PC-9 (cell line): ENCODE results near the gene PRLH.

ENCODE experiments used
- EZH2 ChIP-seq: fragments of 200-600 bp; sonication (generic); IDR thresholded peaks from 2 replicates; pipeline ENCODE4 v1.8.0; 2017; ENCODE audit warnings: antibody characterized with exemption, low read depth
- TF ChIP-seq, protein P1 (sequence below): fragments of 200-600 bp; sonication (generic); conservative IDR thresholded peaks from 2 replicates; pipeline ENCODE4 v1.6.1; 2017; ENCODE audit warnings: mixed run types, antibody characterized with exemption, mild to moderate bottlenecking, moderate library complexity

DNA sequence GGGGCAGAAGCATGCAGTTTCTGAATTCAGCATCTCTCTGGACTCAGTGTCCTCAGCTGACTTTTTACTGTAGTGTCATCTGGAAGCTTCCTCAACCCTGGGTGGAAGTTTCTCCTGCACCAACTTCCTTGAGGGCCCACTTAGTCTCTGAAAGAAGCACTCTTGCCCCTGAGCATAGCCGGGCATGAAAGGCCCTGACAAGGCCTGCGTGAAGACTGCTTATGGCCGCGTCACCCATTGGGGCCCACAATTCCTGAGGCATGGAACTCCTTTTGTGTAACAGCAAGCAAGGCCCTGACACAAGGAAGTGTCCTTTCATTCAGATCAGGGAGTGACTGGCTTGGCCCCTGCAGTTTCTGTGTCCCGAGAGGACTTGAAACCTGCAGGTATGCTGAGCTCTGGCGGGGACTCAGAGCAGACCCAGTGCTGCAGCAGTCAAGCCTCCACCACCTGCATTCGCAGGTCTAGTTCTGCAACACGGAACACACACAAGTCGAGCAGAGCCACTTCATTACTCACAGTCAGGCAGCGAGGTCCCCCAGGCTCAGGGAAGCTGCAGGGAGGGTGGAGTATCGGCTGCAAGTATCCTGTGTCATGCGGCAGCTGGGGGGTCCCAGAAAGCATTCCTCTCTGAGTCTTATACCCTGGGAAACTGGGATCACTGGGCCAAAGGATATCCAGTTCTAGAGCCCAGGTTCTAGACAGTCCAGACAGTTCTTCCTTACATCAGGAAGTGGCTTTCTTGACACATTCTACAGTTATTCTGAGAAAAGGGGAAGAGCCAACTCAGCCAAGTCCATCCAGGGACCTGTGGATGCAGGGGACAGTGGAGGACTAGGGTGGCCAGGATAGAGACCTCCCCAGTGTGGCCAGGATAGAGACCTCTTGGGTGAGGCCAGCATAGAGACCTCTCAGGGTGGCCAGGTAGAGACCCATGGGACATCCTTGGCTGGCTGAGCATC, 35.6 kb upstream of the PRLH start:
- TF ChIP-seq, protein P1, sequence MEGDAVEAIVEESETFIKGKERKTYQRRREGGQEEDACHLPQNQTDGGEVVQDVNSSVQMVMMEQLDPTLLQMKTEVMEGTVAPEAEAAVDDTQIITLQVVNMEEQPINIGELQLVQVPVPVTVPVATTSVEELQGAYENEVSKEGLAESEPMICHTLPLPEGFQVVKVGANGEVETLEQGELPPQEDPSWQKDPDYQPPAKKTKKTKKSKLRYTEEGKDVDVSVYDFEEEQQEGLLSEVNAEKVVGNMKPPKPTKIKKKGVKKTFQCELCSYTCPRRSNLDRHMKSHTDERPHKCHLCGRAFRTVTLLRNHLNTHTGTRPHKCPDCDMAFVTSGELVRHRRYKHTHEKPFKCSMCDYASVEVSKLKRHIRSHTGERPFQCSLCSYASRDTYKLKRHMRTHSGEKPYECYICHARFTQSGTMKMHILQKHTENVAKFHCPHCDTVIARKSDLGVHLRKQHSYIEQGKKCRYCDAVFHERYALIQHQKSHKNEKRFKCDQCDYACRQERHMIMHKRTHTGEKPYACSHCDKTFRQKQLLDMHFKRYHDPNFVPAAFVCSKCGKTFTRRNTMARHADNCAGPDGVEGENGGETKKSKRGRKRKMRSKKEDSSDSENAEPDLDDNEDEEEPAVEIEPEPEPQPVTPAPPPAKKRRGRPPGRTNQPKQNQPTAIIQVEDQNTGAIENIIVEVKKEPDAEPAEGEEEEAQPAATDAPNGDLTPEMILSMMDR: no peak
- TF ChIP-seq EZH2: no peak
